Activated T-cell treated with anti-CD3 and anti-CD28 coated beads for 1 hour (primary cell): Measurements from ENCODE around the gene PLXNA3.

Source experiments
- DNase-seq: peaks from one replicate; pipeline ENCODE4 v3.0.0-alpha.2; 2020; ENCODE audit warnings: low read depth

PLXNA3 gene

DNA sequence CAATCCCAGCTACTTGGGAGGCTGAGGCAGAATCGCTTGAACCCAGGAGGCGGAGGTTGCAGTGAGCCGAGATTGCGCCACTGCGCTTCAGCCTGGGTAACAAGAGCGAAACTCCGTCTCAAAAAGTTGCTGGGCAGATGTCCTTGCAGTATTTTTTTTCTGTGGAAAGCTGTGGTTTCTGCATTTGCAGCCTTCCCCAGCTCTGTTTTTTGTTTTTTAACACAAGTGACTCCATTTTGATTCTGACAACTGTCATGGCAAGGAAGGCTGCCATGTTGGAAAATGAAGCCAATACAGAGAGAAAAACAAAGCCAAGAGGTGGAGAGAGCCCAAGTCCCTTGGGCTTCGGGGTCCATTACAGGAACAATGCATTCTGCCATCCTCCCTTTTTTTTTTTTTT, 44.0 kb downstream of the PLXNA3 start:
- no peak for DNase-seq

DNA sequence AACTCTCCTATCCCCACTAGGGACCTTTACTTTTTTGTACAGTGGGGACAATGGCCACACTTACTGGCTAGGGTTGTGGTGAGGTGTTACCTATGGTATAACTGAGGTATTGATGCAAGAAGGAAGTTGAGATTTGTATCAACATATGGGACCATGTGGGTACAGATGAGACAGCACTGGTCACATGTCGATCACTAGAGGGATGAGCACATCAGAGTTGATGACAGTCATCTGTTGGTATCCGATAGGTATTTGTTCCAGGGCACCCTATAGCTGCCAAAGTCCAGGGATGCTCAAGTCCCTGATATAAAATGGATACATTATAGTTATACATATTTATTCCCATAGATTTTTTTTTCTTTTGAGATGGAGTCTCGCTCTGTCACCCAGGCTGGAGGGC, 44.9 kb downstream of the PLXNA3 start:
- DNase-seq, result no peak

DNA sequence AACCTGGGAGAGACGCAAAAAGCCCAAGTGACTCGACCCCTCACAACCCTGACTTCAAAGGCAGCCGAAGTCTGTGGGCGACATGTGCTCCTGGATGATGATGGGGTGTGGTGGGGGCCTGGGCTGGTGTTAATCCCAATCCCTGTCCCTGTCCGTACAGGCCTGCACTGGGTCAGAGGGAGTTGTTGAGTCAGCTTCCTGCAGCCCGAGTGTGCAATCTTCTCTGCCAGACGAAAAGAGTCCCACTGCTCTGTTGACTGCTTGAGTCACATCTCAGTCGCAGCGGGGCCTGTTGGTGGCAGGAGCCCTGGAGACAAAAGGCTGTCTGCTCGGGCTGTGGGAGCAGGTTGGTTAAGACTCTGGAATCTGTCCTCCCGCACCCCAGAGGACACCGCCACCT, 47.7 kb downstream of the PLXNA3 start:
- DNase-seq, result no peak

DNA sequence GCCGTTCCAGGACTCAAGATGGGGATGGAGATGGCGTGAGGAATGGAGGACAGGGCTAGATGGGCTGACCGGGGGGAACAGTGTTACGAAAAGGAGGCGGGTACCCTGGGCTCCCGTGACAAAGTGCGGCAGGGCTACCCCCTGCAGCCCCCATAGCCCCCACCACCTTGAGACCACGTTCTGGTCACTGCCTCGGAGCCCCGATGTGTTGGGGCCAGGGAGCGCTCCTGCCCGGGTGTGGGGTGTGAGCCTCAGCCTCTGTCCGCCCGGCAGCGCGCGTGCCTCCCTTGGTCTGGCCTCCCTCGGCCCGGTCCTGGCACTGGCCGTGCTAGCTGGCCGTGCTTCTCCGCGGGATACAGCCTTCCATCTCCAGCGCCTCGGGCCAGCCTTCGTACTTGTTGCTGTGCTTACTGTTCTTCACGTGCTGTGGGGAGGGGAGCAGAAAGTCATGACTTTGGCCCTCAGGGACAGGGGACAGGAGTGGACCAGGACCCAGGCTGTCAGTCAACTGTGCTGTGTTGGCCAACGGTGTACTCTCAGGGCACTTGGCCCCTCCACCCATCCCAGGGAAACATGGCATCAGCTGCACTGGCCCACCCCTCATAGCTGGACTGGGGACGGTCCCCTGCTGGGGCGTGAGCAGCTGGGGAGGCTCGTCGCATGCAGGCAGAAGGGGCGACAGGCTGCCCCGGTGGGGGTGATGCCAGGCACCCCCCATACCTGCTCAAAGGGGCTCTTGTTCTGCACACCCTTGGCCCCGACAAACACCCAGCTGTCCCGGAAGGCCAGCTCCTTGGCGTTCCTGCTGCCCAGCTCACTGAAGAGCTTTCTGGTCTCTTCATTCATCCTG, 48.6 kb downstream of the PLXNA3 start:
- no peak for DNase-seq

GRCh38 chrX:154507673-154508383, 49.7 kb downstream of the PLXNA3 start:
- DNase-seq, result no peak

DNA sequence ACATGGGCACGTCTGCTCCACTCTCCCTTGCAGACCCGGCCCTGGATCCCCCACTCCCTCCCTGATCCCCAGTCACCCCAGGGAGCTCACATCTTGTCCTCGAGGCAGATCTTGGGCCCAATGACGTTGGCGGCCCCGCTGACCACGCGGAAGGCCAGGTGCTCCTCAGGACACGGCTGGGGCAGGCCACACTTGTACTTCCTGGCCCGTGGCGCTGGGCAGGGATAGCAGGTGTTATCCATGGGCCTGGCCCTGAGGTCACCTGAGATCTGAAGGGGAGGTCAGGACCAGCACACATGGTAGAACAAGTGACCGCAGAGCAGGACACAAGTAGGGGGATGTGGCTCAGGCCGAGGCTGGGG, 50.3 kb downstream of the PLXNA3 start:
- DNase-seq, result no peak

- no peak for DNase-seq
These were observed 51.4 kb downstream of the PLXNA3 start for GRCh38 chrX:154509455-154509854.

- DNase-seq, result no peak
These were observed 53.7 kb downstream of the PLXNA3 start for GRCh38 chrX:154511761-154512160.

- no peak for DNase-seq
These were observed 54.9 kb downstream of the PLXNA3 start for GRCh38 chrX:154512879-154513553.

- DNase-seq, result no peak
These were observed 55.6 kb downstream of the PLXNA3 start for GRCh38 chrX:154513716-154514115.

DNA sequence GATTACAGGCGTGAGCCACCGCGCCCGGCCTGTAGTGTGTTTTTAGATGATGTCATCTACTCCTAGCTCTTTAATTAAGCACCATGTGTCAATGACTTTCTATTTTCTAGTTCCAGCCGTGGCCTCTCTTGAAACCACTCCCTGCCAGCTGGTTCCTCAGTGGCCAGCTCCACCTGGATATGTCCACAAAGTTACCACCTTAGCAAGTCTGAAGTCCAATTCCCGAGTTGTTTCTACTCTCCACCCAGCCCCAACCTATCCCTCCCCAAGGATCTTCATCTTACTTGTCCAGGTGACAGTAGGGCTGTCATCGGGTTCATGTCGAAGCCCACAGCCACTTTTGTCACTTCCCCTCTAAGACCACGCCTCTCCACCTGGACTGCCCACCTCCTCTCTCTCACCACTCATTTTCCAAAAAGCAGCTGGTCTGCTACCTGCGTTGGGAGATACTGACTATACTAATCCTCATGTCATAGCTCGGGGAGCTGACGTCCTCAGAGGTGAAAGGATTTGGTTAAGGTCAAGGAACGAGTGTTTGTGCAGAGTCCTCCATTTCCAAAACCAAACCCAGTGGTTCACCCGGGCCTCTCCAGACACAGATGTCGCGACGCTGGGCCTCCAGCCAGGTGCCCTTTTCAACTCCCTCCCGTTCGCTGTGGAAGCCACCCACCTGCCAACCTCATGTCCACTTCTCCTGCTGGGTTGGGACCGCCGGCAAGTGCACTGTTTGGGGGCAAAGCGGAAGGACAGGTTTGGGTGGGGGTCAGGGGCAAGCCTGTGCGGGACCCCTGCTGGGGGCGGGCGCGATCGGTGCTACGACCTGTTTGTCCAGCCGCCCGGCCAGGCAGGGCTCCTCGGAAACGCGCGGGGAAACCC, 57.2 kb downstream of the PLXNA3 start:
- DNase-seq, result no peak

GRCh38 chrX:154515966-154516655, 58.0 kb downstream of the PLXNA3 start, which contains the start of gene FAM3A:
Gene FAM3A, minus strand, starts transcription at chrX:154516232. Its CDS starts 460 bp downstream, at chrX:154515772.
- peak; percentile 89 for DNase-seq

GRCh38 chrX:154516656-154517100, 58.6 kb downstream of the PLXNA3 start:
- DNase-seq, result no peak

DNA sequence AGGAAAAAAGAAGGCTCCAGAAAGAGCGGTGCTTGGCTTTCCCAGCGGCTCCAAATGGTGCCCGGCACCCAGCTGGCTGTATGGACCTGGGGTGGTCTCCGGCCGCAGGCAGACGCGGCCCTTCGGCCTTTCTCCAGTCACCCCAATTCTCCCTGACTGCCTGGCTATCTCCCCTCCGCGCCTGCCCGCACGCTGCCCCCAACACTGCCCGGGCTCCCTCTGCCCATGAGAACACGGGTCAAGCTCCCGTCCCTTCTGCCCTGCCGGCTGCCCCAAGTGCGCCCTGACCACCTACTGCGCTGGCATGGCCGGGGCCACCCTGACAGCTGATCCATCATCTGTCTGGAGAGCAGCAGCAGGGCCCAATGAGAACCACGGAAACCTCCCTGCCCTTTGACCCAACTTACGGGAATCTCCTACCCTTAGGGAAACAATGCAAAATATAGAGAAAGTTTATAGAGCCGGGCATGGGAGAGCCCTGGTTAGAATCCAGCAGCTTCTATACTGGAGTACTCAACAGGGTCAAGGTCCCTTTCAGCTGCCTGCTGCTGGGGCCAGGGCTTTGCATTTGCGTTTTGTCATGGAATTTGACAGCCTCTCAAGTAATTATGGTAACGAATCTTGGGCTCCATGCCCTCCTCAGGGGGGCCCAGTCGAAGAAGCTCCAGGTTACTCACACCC, 59.2 kb downstream of the PLXNA3 start:
- no peak for DNase-seq

GRCh38 chrX:154519389-154519788, 61.3 kb downstream of the PLXNA3 start:
- no peak for DNase-seq

DNA sequence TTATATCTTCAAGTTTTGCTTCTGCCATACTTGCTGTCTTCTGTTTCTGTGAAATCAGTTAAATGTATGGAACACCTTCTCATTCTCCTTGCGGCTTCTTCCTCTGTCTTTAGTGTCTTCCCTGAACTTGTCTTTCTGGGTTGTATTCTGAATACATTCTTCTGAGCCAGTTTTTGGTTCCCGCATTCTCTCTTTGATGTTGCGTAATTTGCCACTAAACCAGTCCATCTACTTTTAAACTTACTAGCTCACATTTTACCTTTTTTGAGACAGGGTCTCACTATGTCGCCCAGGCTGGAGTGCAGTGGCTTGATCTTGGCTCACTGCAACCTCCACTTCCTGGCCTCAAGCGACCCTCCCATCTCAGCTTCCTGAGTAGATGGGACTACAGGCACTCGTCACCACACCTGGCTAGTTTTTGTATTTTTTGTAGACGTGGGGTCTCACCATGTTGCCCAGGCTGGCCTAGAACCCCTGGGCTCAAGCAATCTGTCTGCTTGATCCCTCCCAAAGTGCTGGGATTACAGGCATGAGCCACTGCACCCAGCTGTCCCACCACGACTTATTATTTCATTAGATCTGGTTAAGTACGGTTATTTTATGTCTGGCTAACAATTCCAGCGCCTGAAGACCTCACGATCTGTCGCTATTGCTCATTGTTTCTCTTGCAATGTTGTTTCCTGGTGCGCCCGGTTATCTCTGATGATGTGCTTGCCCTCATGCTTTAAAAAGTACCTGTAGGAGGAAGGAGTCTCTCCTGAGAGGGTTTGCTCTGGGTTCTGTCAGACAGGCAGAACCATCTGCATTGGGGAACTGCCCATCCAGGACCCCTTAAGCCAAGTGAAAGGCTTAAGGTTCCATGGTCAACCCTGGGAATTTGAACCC, 67.8 kb downstream of the PLXNA3 start:
- no peak for DNase-seq

GRCh38 chrX:154526901-154527675, 69.0 kb downstream of the PLXNA3 start:
- peak; percentile 45 for DNase-seq
